PC-9 (cell line): ENCODE measurements around the gene BCAS3. TPM values are rescaled to one million over a fixed set of nuclear protein-coding genes. Genes with fewer than 3 reads are reported as not detected.

Experiments used
- BruUV-seq: library from RNA; stranded (reverse); fragments of 400-500 nt; replicated peaks from 2 replicates; lab custom pipeline; 2021; lab: Mats Ljungman, UMichigan
- CTCF ChIA-PET: fragments of 300-600 bp; sonication (Branson Sonifier 250); formaldehyde crosslinking; loops from one replicate; lab custom pipeline; 2022; ENCODE audit warnings: antibody characterized with exemption; lab: Charles Lee
- POLR2A ChIA-PET: fragments of 300-600 bp; sonication (Branson Sonifier 250); formaldehyde crosslinking; loops from one replicate; lab custom pipeline; 2022; ENCODE audit warnings: antibody characterized with exemption; ENCODE audit not compliant: unreplicated experiment; lab: Charles Lee
- DNase-seq, 2 experiments: peaks; one replicate each; pipeline versions ENCODE4 v3.0.0 to v3.0.0-alpha.2; 2015 to 2022; ENCODE audit warnings: mixed read lengths in 1 of 2
- H2AFZ ChIP-seq: fragments of 200-600 bp; sonication (generic); 2 replicates; pipeline ENCODE4 v1.8.1; 2017; ENCODE audit warnings: antibody characterized with exemption
- H3F3A ChIP-seq: fragments of 200-600 bp; sonication (generic); 2 replicates; pipeline ENCODE4 v1.8.1; 2017; ENCODE audit warnings: antibody characterized with exemption, mild to moderate bottlenecking, low read depth; ENCODE audit not compliant: insufficient read depth
- H3K27ac ChIP-seq: fragments of 200-600 bp; sonication (generic); 2 replicates; pipeline ENCODE4 v1.6.1; 2016; ENCODE audit warnings: mixed run types
- H3K27me3 ChIP-seq: fragments of 200-600 bp; sonication (generic); 2 replicates; pipeline ENCODE4 v1.6.1; 2016; ENCODE audit warnings: low read depth, mixed run types; ENCODE audit not compliant: insufficient read depth
- H3K36me3 ChIP-seq: fragments of 200-600 bp; sonication (generic); 2 replicates; pipeline ENCODE4 v1.6.1; 2016; ENCODE audit warnings: low read depth, mixed run types
- H3K4me1 ChIP-seq: fragments of 200-600 bp; sonication (generic); replicated peaks from 2 replicates; pipeline ENCODE4 v1.6.1; 2016; ENCODE audit warnings: mixed run types; ENCODE audit not compliant: insufficient read depth
- H3K4me2 ChIP-seq: fragments of 200-600 bp; sonication (generic); 2 replicates; pipeline ENCODE4 v1.6.1; 2017; ENCODE audit warnings: mixed run types
- H3K4me3 ChIP-seq: fragments of 200-600 bp; sonication (generic); 2 replicates; pipeline ENCODE4 v1.6.1; 2016; ENCODE audit warnings: mixed run types
- H3K79me2 ChIP-seq: fragments of 200-600 bp; sonication (generic); 2 replicates; pipeline ENCODE4 v1.6.1; 2017; ENCODE audit warnings: low read depth, mixed run types
- H3K9me2 ChIP-seq: fragments of 200-600 bp; sonication (generic); 2 replicates; pipeline ENCODE4 v1.8.1; 2017; ENCODE audit warnings: mild to moderate bottlenecking; ENCODE audit not compliant: insufficient read depth
- H3K9me3 ChIP-seq: fragments of 200-600 bp; sonication (generic); 2 replicates; pipeline ENCODE4 v1.8.1; 2016; ENCODE audit warnings: low read depth; ENCODE audit not compliant: insufficient read depth
- H4K20me1 ChIP-seq: fragments of 200-600 bp; sonication (generic); 2 replicates; pipeline ENCODE4 v1.8.1; 2017; ENCODE audit not compliant: insufficient read depth
- CTCF ChIP-seq: fragments of 200-600 bp; sonication (generic); conservative IDR thresholded peaks from 2 replicates; pipeline ENCODE4 v1.6.1; 2017; ENCODE audit warnings: mixed run types, antibody characterized with exemption, mild to moderate bottlenecking, moderate library complexity
- EZH2 ChIP-seq: fragments of 200-600 bp; sonication (generic); IDR thresholded peaks from 2 replicates; pipeline ENCODE4 v1.8.0; 2017; ENCODE audit warnings: antibody characterized with exemption, low read depth
- intact Hi-C: fragments of 100-400 bp; cut with micrococcal nuclease; formaldehyde crosslinking; loops from one replicate; pipeline ENCODE4 v1.10.0; 2022; ENCODE audit not compliant: unreplicated experiment
- total RNA-seq: library from RNA; stranded (reverse); gene quantifications from 2 replicates; pipeline ENCODE4 v1.2.3, GENCODE V29; 2021

BCAS3 gene
- total RNA-seq, 1 experiment from 2014 or later: 26.0 TPM

GRCh38 chr17:60713608-60714007 lies 36.0 kb downstream of the BCAS3 start:
- no TSS peak for BruUV-seq
- Histone ChIP-seq H3F3A (no peaks in the 10 kb centered on the region), H2AFZ (no peak overlapping the region), H3K79me2 (no peaks in the 10 kb centered on the region), H3K27me3 (no peaks in the 10 kb centered on the region), H3K4me1 (no peaks in the 10 kb centered on the region), H3K4me2 (no peak overlapping the region), H3K9me3 (no peaks in the 10 kb centered on the region), H3K4me3 (no peak overlapping the region), H3K27ac (no peak overlapping the region), H3K9me2 (no peaks in the 10 kb centered on the region), H4K20me1 (no peaks in the 10 kb centered on the region), H3K36me3 (no peaks in the 10 kb centered on the region)
- POLR2A ChIA-PET: interaction anchor here (0.6 kb wide), 1 partner anchor 357 kb away, joined by 5 read pairs; no protein-coding TSS in a partner anchor
- intact Hi-C loops: no loop called here
- DNase-seq: no peak
- CTCF ChIA-PET: no interaction called here
- TF ChIP-seq CTCF (no peak), EZH2 (no peak)

- no peaks in the 10 kb centered on the region for H4K20me1 ChIP-seq
- H3K9me3 ChIP-seq: no peaks in the 10 kb centered on the region
- no peak for TF ChIP-seq CTCF
- no peak for TF ChIP-seq EZH2
- no peak overlapping the region for H3K4me3 ChIP-seq
- no peak overlapping the region for H3K27ac ChIP-seq
- no peaks in the 10 kb centered on the region for H3K4me1 ChIP-seq
- H3F3A ChIP-seq: peaks cover 5% of the 10 kb centered on the region; the same call in 1 of the 2 replicates
- no peaks in the 10 kb centered on the region for H3K36me3 ChIP-seq
- H3K9me2 ChIP-seq: no peaks in the 10 kb centered on the region
- DNase-seq: no peak
- no peaks in the 10 kb centered on the region for H3K27me3 ChIP-seq
- POLR2A ChIA-PET: no interaction called here
- BruUV-seq: no TSS peak
- no peak overlapping the region for H2AFZ ChIP-seq
- H3K4me2 ChIP-seq: no peak overlapping the region
- no peaks in the 10 kb centered on the region for H3K79me2 ChIP-seq
- CTCF ChIA-PET: no interaction called here
- intact Hi-C loops: no loop called here
Observed at GRCh38 chr17:60716766-60717165, 39.1 kb downstream of the BCAS3 start.

GRCh38 chr17:60717814-60718213 lies 40.2 kb downstream of the BCAS3 start:
- TF ChIP-seq EZH2 (no peak), CTCF (no peak)
- H3F3A ChIP-seq: peaks cover 5% of the 10 kb centered on the region; the same call in 1 of the 2 replicates
- no peak overlapping the region for H3K4me3 ChIP-seq
- no peak for DNase-seq
- H3K9me2 ChIP-seq: no peaks in the 10 kb centered on the region
- H3K36me3 ChIP-seq: no peaks in the 10 kb centered on the region
- H3K4me2 ChIP-seq: no peak overlapping the region
- H3K27me3 ChIP-seq: no peaks in the 10 kb centered on the region
- CTCF ChIA-PET: no interaction called here
- H2AFZ ChIP-seq: no peak overlapping the region
- H3K9me3 ChIP-seq: no peaks in the 10 kb centered on the region
- H3K27ac ChIP-seq: no peak overlapping the region
- intact Hi-C loops: no loop called here
- H3K4me1 ChIP-seq: no peaks in the 10 kb centered on the region
- H3K79me2 ChIP-seq: no peaks in the 10 kb centered on the region
- no TSS peak for BruUV-seq
- POLR2A ChIA-PET: interaction anchor here (0.6 kb wide), 1 partner anchor 40 kb away, joined by 6 read pairs; the partner anchor contains the start of gene BCAS3
- no peaks in the 10 kb centered on the region for H4K20me1 ChIP-seq
